Adrenal gland (tissue), 12 donors: Measurements from ENCODE around the gene CCNT2. TPM values are rescaled to one million over a fixed set of nuclear protein-coding genes. Genes with fewer than 3 reads are reported as not detected.

Experiments used
- DNase-seq, 7 donors: peaks; one replicate each; pipeline ENCODE4 v3.0.0-alpha.2; 2019 to 2020
- H3K27ac ChIP-seq, 5 donors: fragments of 200-600 bp; sonication (generic) in 4 of 5; 1 replicate in 3 of 5; 2 replicates in 2 of 5; pipeline versions ENCODE4 v1.5.1 to v1.8.0; 2016 to 2020; ENCODE audit warnings: mild to moderate bottlenecking in 1 of 5
- H3K27me3 ChIP-seq: fragments of 200-600 bp; 2 replicates; pipeline ENCODE4 v1.8.0; 2021
- H3K36me3 ChIP-seq, 2 donors: fragments of 200-600 bp; replicated peaks in 1 of 2; 1 replicate in 1 of 2; 2 replicates in 1 of 2; pipeline versions ENCODE4 v1.5.1 to v1.8.0; 2018 to 2022
- H3K4me1 ChIP-seq, 2 donors: fragments of 200-600 bp; replicated peaks in 1 of 2; 1 replicate in 1 of 2; 2 replicates in 1 of 2; pipeline versions ENCODE4 v1.5.1 to v1.8.0; 2018 to 2021
- H3K4me3 ChIP-seq, 4 donors: fragments of 200-600 bp; sonication (generic) in 3 of 4; one replicate each; pipeline ENCODE4 v1.5.1; 2016 to 2018
- H3K9me3 ChIP-seq, 3 donors: fragments of 200-600 bp; sonication (generic) in 1 of 3; replicated peaks in 1 of 3; 1 replicate in 2 of 3; 2 replicates in 1 of 3; pipeline versions ENCODE4 v1.5.1 to v1.8.0; 2016 to 2021
- CTCF ChIP-seq, 6 experiments: fragments of 450-650 bp in 4 of 6; fragments of 200-600 bp in 2 of 6; sonication (generic) in 1 of 6; IDR thresholded peaks; 1 replicate in 5 of 6; 2 replicates in 1 of 6; pipeline versions ENCODE4 v1.5.1 to v1.8.0; 2016 to 2021; ENCODE audit warnings: antibody characterized with exemption in 6 of 6, mild to moderate bottlenecking in 2 of 6, moderate library complexity in 1 of 6
- POLR2A ChIP-seq, 2 donors: fragments of 450-650 bp; IDR thresholded peaks; one replicate each; pipeline ENCODE4 v1.6.1; 2017; ENCODE audit warnings: antibody characterized with exemption in 2 of 2, mild to moderate bottlenecking in 2 of 2, moderate library complexity in 1 of 2
- WGBS, 4 donors: extraction: QIAGEN DNeasy Blood & Tissue Kit in 2 of 4; methylation state at CpG; one replicate each; pipeline versions ENCODE4 v1.1.5 to v1.1.7; 2013 to 2017; 5-methylcytosine and 5-hydroxymethylcytosine counted together
- intact Hi-C, 2 donors: fragments of 100-400 bp; cut with DNase I; formaldehyde crosslinking; loops; one replicate each; pipeline versions ENCODE4 v1.14.1 to v1.15.0; 2022 to 2023
- polyA plus RNA-seq, 3 donors: library from polyadenylated mRNA; stranded (reverse); fragments of 200-250 nt in 2 of 3; fragments of 350-450 nt in 1 of 3; fragmentation: Illumina TruSeq in 1 of 3; extraction: RNeasy Lipid Tissue Mini Kit (QIAGEN cat#74804) in 1 of 3; gene quantifications; one replicate each; pipeline ENCODE4 v1.2.3, GENCODE V29; 2013 to 2014
- total RNA-seq, 9 donors: library from RNA; depleted of rRNA in 4 of 9; stranded (reverse); fragments of >200 nt in 4 of 9; fragments of 120-200 nt in 1 of 9; fragmentation: NEBNext Ultra II Directional in 1 of 9; extraction: Animal tissue kit (Norgen Biotek cat#: 25700) in 1 of 9; gene quantifications; one replicate each; pipeline versions ENCODE4 v1.1.0 to v1.2.4, GENCODE V29; 2013 to 2023
- donor health status: healthy with polysubstance abuse.
- donor health status: Bipolar disorder and iron deficiency.
- donor health status: DM: yes; HTN: yes; CAD: no.
- donor health status: DM: no; HTN: no; CAD: no.
- donor health status: DM: no; HTN: no; CAD: no.
- donor health status: DM: yes; HTN: yes; CAD: no.

CCNT2 gene
- total and polyA plus RNA-seq, 12 donors, result 7.7 to 47.5 (median 27.2) TPM

DNA sequence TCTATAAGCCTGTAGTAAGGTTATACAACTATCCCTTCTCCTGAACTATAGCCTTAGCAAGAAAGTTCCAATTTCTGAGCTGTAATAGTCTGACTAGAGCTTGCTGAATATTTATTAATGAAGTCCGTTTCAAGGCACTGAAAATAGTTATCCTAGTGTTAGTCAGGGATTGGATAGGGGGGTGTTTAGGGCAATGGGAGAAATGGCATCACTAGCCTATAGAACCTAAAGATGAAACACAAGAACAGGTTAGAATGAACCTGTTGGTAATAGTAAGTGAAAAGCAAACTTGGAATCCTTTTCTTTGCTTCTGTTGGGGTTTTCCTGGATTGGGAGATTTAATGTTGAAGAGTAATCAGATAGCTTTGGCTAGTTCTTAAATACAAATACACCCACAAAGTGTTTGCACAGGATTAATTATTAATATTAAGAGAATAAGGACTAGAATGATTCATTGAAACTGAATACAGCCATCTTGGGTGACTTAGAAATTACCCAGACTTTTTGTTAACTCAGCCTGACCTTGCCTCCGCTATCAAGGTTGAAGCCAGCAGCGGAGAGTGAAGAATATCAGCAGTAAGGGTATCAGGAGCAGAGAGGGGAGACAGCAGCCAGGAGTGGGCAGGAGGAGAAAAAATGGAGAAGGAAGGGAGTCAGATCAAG lies 14.4 kb downstream of the CCNT2 start:
- no peaks in the 10 kb centered on the region for H3K27me3 ChIP-seq
- H3K4me1 ChIP-seq, result peaks cover 6 to 53% of the 10 kb centered on the region in 2 donors
- peaks cover 0 to 13% of the 10 kb centered on the region in 2 donors for H3K36me3 ChIP-seq
- intact Hi-C loops, result no loop called here
- TF ChIP-seq POLR2A (IDR thresholded peaks at IDR 0.05) (no peak), CTCF (IDR thresholded peaks at IDR 0.05) (no peak)
- peak in 3 of 7 donors; percentile 14 to 21 (median 16) for DNase-seq
- H3K4me3 ChIP-seq, result no peak overlapping the region
- no peaks in the 10 kb centered on the region for H3K9me3 ChIP-seq
- peak overlapping the region in 2 of 5 donors; percentile 6 to 11 for H3K27ac ChIP-seq
- 49 to 59% (median 55%) methylated on average over 3 of the region's 3 CpGs for WGBS, 4 donors

DNA sequence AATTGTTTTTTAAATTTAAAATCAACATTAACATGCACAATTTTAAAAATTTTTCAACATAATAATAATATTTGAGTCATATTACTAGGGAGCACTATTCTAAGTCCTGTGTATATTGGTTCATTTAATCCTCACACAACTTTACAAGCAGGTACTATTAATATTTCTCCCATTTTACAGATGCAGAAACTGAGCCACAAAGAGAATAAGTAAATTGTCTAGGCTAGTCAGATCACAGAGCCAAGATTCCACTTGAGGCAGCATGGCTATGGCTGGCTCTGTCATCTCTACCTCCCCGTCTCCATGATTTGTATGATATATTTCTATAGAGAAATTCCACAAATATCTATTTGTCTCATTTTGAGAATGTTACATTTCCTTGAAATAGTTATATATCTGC lies 15.1 kb downstream of the CCNT2 start:
- Histone ChIP-seq H3K4me1 (peaks cover 6 to 53% of the 10 kb centered on the region in 2 donors), H3K27ac (no peak overlapping the region)
- WGBS, 4 donors, result 78 to 91% (median 81%) methylated on average over 1 of the region's 1 CpG

GRCh38 chr2:134934150-134934549 lies 15.5 kb downstream of the CCNT2 start:
- Histone ChIP-seq H3K36me3 (peaks cover 0 to 24% of the 10 kb centered on the region in 2 donors), H3K9me3 (no peaks in the 10 kb centered on the region), H3K4me3 (no peak overlapping the region), H3K4me1 (peaks cover 6 to 53% of the 10 kb centered on the region in 2 donors), H3K27me3 (no peaks in the 10 kb centered on the region), H3K27ac (no peak overlapping the region)
- intact Hi-C loops, result no loop called here
- TF ChIP-seq CTCF (IDR thresholded peaks at IDR 0.05), result no peak
- TF ChIP-seq POLR2A (IDR thresholded peaks at IDR 0.05), result no peak
- 39 to 54% (median 51%) methylated on average over 2 of the region's 2 CpGs for WGBS, 4 donors
- DNase-seq, result no peak

More for the DNA sequence above, 15.1 kb downstream of the CCNT2 start:
- no peaks in the 10 kb centered on the region for H3K9me3 ChIP-seq
- H3K27me3 ChIP-seq, result no peaks in the 10 kb centered on the region
- peaks cover 0 to 20% of the 10 kb centered on the region in 2 donors for H3K36me3 ChIP-seq
- no peak for TF ChIP-seq CTCF (IDR thresholded peaks at IDR 0.05)
- no peak for TF ChIP-seq POLR2A (IDR thresholded peaks at IDR 0.05)
- intact Hi-C loops, result no loop called here
- no peak overlapping the region for H3K4me3 ChIP-seq
- DNase-seq, result no peak

DNA sequence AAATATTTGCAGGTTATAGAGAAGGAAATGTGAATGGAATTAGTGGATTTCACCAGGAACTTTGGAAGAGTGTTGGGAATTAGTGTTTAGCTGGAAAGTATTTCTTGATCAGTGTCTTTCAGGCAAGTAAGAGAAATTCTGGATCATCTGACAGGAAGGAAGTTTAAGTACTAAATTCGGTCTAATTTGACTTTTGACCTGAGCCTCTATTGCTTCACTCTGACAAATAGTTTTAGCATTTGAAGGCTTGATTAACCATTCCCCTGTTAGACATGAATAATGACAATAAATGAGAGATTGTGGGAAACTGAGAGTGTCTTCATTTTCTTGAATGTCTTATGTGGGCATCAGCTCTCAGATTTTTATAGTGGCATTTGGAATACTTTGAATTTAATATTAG lies 16.0 kb downstream of the CCNT2 start:
- Histone ChIP-seq H3K9me3 (no peaks in the 10 kb centered on the region), H3K4me1 (peaks cover 6 to 53% of the 10 kb centered on the region in 2 donors), H3K4me3 (no peak overlapping the region), H3K27ac (no peak overlapping the region), H3K36me3 (peaks cover 0 to 29% of the 10 kb centered on the region in 2 donors), H3K27me3 (no peaks in the 10 kb centered on the region)
- 0 to 5% (median 2%) methylated on average over 1 of the region's 1 CpG for WGBS, 4 donors
- no peak for DNase-seq
- intact Hi-C loops, result no loop called here
- TF ChIP-seq POLR2A (IDR thresholded peaks at IDR 0.05) (no peak), CTCF (IDR thresholded peaks at IDR 0.05) (no peak)
